ENCODE results near the gene CFL1. TPM values are rescaled to one million over a fixed set of nuclear protein-coding genes. Genes with fewer than 3 reads are reported as not detected.
A peak's percentile ranks its signal among the peaks of the same experiment; 100 is the strongest.

The CFL1 gene
- polyA plus RNA-seq, 4 donors, result 854 to 2,084 (median 1,613) TPM

- FAIRE-seq (no peak), DNase-seq (no peak)
- 90 to 94% (median 90%) methylated on average over 16 of the region's 16 CpGs for WGBS, 3 donors
- peak overlapping the region in 1 of 3 donors; percentile 66 for H3K27ac ChIP-seq (ENCODE audit: low read depth in 1 of 3, low read length in 2 of 3)
- H3K9me3 ChIP-seq (ENCODE audit: control insufficient read depth in 2 of 2, insufficient read depth in 1 of 2, low read depth in 1 of 2, low read length in 1 of 2), result no peaks in the 10 kb centered on the region
- no peaks in the 10 kb centered on the region for H3K27me3 ChIP-seq (ENCODE audit: control insufficient read depth in 3 of 3, insufficient read depth in 3 of 3, low read length in 3 of 3)
- H3K36me3 ChIP-seq (ENCODE audit: control insufficient read depth in 3 of 3, insufficient read depth in 2 of 3, low read depth in 1 of 3, low read length in 3 of 3), result peaks cover 0 to 12% (median 3%) of the 10 kb centered on the region in 3 donors
- no peak overlapping the region for H3K4me3 ChIP-seq (ENCODE audit: low read depth in 1 of 3, low read length in 3 of 3)
- peaks cover 0 to 37% (median 2%) of the 10 kb centered on the region in 3 donors for H3K4me1 ChIP-seq (ENCODE audit: control insufficient read depth in 3 of 3, insufficient read depth in 2 of 3, low read depth in 1 of 3, low read length in 2 of 3)
Observed at GRCh38 chr11:65814986-65815565, 42.9 kb downstream of the CFL1 start.

GRCh38 chr11:65814131-65814985, 43.6 kb downstream of the CFL1 start:
- Histone ChIP-seq H3K27me3 (ENCODE audit: control insufficient read depth in 3 of 3, insufficient read depth in 3 of 3, low read length in 3 of 3) (no peaks in the 10 kb centered on the region), H3K4me1 (ENCODE audit: control insufficient read depth in 3 of 3, insufficient read depth in 2 of 3, low read depth in 1 of 3, low read length in 2 of 3) (peaks cover 0 to 30% (median 2%) of the 10 kb centered on the region in 3 donors), H3K4me3 (ENCODE audit: low read depth in 1 of 3, low read length in 3 of 3) (no peak overlapping the region), H3K9me3 (ENCODE audit: control insufficient read depth in 2 of 2, insufficient read depth in 1 of 2, low read depth in 1 of 2, low read length in 1 of 2) (no peaks in the 10 kb centered on the region), H3K36me3 (ENCODE audit: control insufficient read depth in 3 of 3, insufficient read depth in 2 of 3, low read depth in 1 of 3, low read length in 3 of 3) (peaks cover 0 to 8% (median 3%) of the 10 kb centered on the region in 3 donors), H3K27ac (ENCODE audit: low read depth in 1 of 3, low read length in 2 of 3) (peak overlapping the region in 1 of 3 donors; percentile 66)
- 69 to 74% (median 71%) methylated on average over 18 of the region's 18 CpGs for WGBS, 3 donors
- FAIRE-seq (no peak), DNase-seq (peak in 1 of 2 donors; percentile 67)

GRCh38 chr11:65811764-65812475, 46.1 kb downstream of the CFL1 start:
- H3K27ac ChIP-seq (ENCODE audit: low read depth in 1 of 3, low read length in 2 of 3), result no peak overlapping the region
- peaks cover 0 to 8% (median 3%) of the 10 kb centered on the region in 3 donors for H3K36me3 ChIP-seq (ENCODE audit: control insufficient read depth in 3 of 3, insufficient read depth in 2 of 3, low read depth in 1 of 3, low read length in 3 of 3)
- no peaks in the 10 kb centered on the region for H3K27me3 ChIP-seq (ENCODE audit: control insufficient read depth in 3 of 3, insufficient read depth in 3 of 3, low read length in 3 of 3)
- H3K4me1 ChIP-seq (ENCODE audit: control insufficient read depth in 3 of 3, insufficient read depth in 2 of 3, low read depth in 1 of 3, low read length in 2 of 3), result peaks cover 0 to 16% (median 2%) of the 10 kb centered on the region in 3 donors
- 69 to 89% (median 85%) methylated on average over 19 of the region's 19 CpGs for WGBS, 3 donors
- no peaks in the 10 kb centered on the region for H3K9me3 ChIP-seq (ENCODE audit: control insufficient read depth in 2 of 2, insufficient read depth in 1 of 2, low read depth in 1 of 2, low read length in 1 of 2)
- DNase-seq, result no peak
- no peak overlapping the region for H3K4me3 ChIP-seq (ENCODE audit: low read depth in 1 of 3, low read length in 3 of 3)
- no peak for FAIRE-seq

- DNase-seq, result peak in 1 of 2 donors; percentile 58
- no peak overlapping the region for H3K4me3 ChIP-seq (ENCODE audit: low read depth in 1 of 3, low read length in 3 of 3)
- peaks cover 0 to 11% (median 0%) of the 10 kb centered on the region in 3 donors for H3K4me1 ChIP-seq (ENCODE audit: control insufficient read depth in 3 of 3, insufficient read depth in 2 of 3, low read depth in 1 of 3, low read length in 2 of 3)
- H3K27me3 ChIP-seq (ENCODE audit: control insufficient read depth in 3 of 3, insufficient read depth in 3 of 3, low read length in 3 of 3), result no peaks in the 10 kb centered on the region
- H3K36me3 ChIP-seq (ENCODE audit: control insufficient read depth in 3 of 3, insufficient read depth in 2 of 3, low read depth in 1 of 3, low read length in 3 of 3), result peaks cover 0 to 7% (median 3%) of the 10 kb centered on the region in 3 donors
- FAIRE-seq, result no peak
- H3K27ac ChIP-seq (ENCODE audit: low read depth in 1 of 3, low read length in 2 of 3), result no peak overlapping the region
- no peaks in the 10 kb centered on the region for H3K9me3 ChIP-seq (ENCODE audit: control insufficient read depth in 2 of 2, insufficient read depth in 1 of 2, low read depth in 1 of 2, low read length in 1 of 2)
- WGBS, 3 donors, result 74 to 81% (median 78%) methylated on average over 23 of the region's 23 CpGs
Observed at GRCh38 chr11:65810046-65810868, 47.7 kb downstream of the CFL1 start.

- H3K4me3 ChIP-seq (ENCODE audit: low read depth in 1 of 3, low read length in 3 of 3), result no peak overlapping the region
- DNase-seq (no peak), FAIRE-seq (no peak)
- no peak overlapping the region for H3K27ac ChIP-seq (ENCODE audit: low read depth in 1 of 3, low read length in 2 of 3)
- peaks cover 0 to 3% (median 0%) of the 10 kb centered on the region in 3 donors for H3K36me3 ChIP-seq (ENCODE audit: control insufficient read depth in 3 of 3, insufficient read depth in 2 of 3, low read depth in 1 of 3, low read length in 3 of 3)
- peaks cover 0 to 7% (median 0%) of the 10 kb centered on the region in 3 donors for H3K4me1 ChIP-seq (ENCODE audit: control insufficient read depth in 3 of 3, insufficient read depth in 2 of 3, low read depth in 1 of 3, low read length in 2 of 3)
- no peaks in the 10 kb centered on the region for H3K9me3 ChIP-seq (ENCODE audit: control insufficient read depth in 2 of 2, insufficient read depth in 1 of 2, low read depth in 1 of 2, low read length in 1 of 2)
- no peaks in the 10 kb centered on the region for H3K27me3 ChIP-seq (ENCODE audit: control insufficient read depth in 3 of 3, insufficient read depth in 3 of 3, low read length in 3 of 3)
- WGBS, 3 donors, result 72 to 79% (median 78%) methylated on average over 9 of the region's 9 CpGs
Observed at GRCh38 chr11:65809496-65809895, 48.5 kb downstream of the CFL1 start.

GRCh38 chr11:65808744-65809341, 49.1 kb downstream of the CFL1 start:
- Histone ChIP-seq H3K4me3 (ENCODE audit: low read depth in 1 of 3, low read length in 3 of 3) (no peak overlapping the region), H3K4me1 (ENCODE audit: control insufficient read depth in 3 of 3, insufficient read depth in 2 of 3, low read depth in 1 of 3, low read length in 2 of 3) (peaks cover 0 to 1% (median 0%) of the 10 kb centered on the region in 3 donors), H3K36me3 (ENCODE audit: control insufficient read depth in 3 of 3, insufficient read depth in 2 of 3, low read depth in 1 of 3, low read length in 3 of 3) (peaks cover 0 to 3% (median 0%) of the 10 kb centered on the region in 3 donors), H3K9me3 (ENCODE audit: control insufficient read depth in 2 of 2, insufficient read depth in 1 of 2, low read depth in 1 of 2, low read length in 1 of 2) (no peaks in the 10 kb centered on the region), H3K27ac (ENCODE audit: low read depth in 1 of 3, low read length in 2 of 3) (no peak overlapping the region), H3K27me3 (ENCODE audit: control insufficient read depth in 3 of 3, insufficient read depth in 3 of 3, low read length in 3 of 3) (peaks cover 0 to 5% (median 0%) of the 10 kb centered on the region in 3 donors)
- DNase-seq (no peak), FAIRE-seq (no peak)
- 32 to 77% (median 49%) methylated on average over 20 of the region's 20 CpGs for WGBS, 3 donors

- no peak for FAIRE-seq
- Histone ChIP-seq H3K27me3 (ENCODE audit: control insufficient read depth in 3 of 3, insufficient read depth in 3 of 3, low read length in 3 of 3) (peaks cover 0 to 11% (median 0%) of the 10 kb centered on the region in 3 donors), H3K4me1 (ENCODE audit: control insufficient read depth in 3 of 3, insufficient read depth in 2 of 3, low read depth in 1 of 3, low read length in 2 of 3) (no peaks in the 10 kb centered on the region), H3K36me3 (ENCODE audit: control insufficient read depth in 3 of 3, insufficient read depth in 2 of 3, low read depth in 1 of 3, low read length in 3 of 3) (peaks cover 0 to 3% (median 0%) of the 10 kb centered on the region in 3 donors), H3K9me3 (ENCODE audit: control insufficient read depth in 2 of 2, insufficient read depth in 1 of 2, low read depth in 1 of 2, low read length in 1 of 2) (no peaks in the 10 kb centered on the region), H3K4me3 (ENCODE audit: low read depth in 1 of 3, low read length in 3 of 3) (no peak overlapping the region), H3K27ac (ENCODE audit: low read depth in 1 of 3, low read length in 2 of 3) (no peak overlapping the region)
- no peak for DNase-seq
- WGBS, 3 donors, result 49 to 68% (median 52%) methylated on average over 6 of the region's 6 CpGs
Observed at GRCh38 chr11:65806979-65807378, 51.0 kb downstream of the CFL1 start.
